HG03460 (cell line): ENCODE measurements around the gene PPP1R9A.

Experiments
- ATAC-seq: cut with Tn5 transposase; IDR thresholded peaks from one replicate; pipeline ENCODE4 v1.9.1; 2021; ENCODE audit not compliant: unreplicated experiment

PPP1R9A gene

DNA sequence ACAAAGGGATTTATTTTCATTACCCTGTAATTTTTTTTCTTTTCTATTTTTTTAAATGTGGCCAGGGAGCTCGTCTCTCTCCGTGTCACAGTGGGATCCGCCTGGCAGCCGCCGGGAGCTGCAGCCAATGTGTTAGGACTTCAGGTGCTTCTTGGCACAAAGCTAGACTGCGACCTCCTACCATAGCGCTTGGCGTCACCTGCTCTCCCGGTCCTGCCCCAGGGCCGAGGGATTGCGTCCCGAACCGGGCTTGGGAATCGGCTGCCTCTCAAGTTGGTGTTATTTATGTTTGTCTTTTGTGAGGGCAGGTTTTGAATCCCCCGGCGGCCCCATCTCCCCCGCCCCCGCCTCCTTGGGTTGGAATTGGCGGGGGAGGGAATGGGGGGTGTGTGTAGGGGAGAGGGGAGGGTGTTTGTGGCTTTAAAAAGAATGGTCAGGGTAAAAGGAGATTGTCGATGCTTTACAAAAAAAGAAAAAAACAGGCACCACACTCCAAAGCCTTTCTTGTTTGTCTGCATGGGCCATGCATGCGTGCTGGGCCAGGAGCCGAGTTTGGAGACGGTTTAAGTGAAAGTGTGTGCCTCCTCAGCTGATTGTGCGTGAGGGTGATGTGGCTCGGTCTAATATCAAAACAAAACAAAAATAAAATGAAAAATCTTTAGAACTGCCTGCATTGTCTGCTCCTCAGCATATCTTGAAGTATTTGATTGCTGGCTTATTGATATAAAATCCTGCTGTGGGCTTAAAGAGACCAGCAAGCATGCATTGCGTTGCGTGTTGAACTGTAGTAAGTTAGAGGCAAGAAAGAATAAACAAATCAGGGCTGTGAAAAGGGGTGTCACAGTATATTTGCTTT, 1.2 kb downstream of the PPP1R9A start:
- no peak for ATAC-seq

DNA sequence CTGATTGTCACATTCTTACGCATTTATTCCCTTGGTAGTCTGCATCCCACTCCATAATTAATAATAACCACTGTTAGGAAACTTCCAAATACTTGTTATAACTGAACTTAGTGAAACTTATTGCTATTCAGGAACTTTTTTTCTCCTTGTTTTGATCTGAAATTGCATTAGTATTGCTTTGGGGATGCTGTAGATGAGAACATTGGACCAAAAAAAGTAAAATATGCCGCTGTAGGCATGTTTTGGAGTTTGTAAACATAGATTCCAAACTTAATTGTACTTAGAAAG, 1.7 kb downstream of the PPP1R9A start:
- ATAC-seq, result no peak

DNA sequence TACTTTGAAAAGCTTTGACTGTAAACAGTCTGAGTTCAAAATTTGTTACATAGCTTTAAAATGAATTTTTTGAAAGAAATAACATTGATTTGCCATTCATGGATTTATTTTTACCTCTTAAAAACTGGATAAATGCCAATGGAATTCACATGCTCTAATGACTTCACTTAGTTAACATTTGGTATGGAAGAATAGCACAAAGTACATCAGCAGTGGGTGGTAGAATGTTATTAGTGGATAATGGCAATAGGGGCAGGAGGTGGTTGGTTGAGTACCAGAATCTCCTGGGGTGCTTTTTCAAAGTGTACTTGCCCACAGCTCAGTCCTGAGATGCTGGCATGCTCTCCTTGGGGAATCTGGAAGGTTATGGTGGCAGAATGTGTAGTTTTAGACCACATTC, 4.7 kb downstream of the PPP1R9A start:
- ATAC-seq, result no peak

DNA sequence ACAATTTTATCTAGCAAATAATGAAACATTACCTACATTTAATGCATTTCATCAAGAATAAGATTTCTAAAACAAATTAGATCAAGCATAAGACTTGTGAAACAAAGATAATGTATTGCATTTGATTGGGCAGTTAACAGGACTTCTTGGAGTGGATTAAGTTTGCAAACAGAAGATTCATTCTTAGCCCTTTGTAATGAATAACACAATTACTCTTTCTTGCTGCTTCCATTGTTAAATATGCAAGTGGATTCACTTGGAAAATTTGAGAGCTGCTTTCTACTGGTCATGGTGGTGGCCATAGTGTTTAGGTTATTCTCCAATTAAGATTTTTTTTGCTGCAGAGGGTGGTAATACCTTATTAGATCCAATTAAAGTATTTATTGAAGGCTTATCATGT, 6.0 kb downstream of the PPP1R9A start:
- no peak for ATAC-seq

DNA sequence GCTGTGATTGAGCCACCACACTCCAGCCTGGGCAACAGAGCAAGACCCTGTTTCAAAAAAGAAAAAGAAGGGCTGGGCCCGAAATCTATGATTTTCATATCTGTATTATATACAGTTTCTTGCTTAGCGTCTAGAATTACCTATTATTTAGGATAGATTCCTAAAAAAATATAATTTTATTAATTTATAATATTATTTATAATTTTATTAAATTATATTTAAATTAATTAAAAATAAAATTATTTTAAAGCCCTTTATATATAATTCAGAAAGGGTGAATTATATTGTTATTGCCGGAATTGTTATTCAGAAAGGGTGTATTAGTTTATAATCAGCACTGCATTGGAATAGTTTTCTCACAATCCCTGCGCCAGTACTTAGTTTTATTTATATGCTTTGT, 14.5 kb downstream of the PPP1R9A start:
- ATAC-seq, result no peak

DNA sequence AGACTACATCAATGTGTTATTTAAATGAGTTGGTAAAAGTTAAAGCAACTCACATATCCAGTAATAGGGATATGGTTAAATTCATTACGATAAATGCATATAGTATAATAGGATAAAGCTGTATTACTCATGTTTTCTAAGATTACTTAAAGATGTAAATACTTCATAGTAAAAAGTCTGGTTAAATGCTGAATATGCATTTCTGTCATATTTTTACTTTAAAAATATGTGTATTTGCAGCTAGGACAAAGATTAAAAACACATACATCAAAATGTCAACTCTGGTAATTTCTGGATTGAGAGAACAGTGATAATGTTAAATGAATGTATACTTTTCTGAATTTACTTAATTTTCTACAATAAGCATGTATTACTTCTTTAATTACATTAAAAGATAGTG, 15.1 kb downstream of the PPP1R9A start:
- no peak for ATAC-seq

DNA sequence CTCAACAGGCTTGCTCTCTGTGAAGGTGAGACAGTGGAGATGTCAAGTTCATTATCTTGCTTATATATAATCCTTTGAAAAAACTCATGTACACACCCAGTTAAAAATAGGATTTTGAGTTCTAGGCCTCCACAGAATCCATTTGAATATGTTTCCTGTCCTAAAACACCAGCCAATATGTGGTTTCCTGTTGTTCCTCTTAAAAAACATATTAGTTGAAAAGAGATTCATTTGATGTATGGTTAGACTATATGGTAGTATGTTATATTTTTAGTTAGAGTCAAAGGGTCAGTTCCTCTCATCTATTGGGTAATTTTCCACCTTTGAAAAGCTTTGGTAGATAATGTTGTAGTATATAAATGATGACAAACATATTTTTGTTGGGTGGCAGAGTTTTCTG, 16.0 kb downstream of the PPP1R9A start:
- no peak for ATAC-seq

DNA sequence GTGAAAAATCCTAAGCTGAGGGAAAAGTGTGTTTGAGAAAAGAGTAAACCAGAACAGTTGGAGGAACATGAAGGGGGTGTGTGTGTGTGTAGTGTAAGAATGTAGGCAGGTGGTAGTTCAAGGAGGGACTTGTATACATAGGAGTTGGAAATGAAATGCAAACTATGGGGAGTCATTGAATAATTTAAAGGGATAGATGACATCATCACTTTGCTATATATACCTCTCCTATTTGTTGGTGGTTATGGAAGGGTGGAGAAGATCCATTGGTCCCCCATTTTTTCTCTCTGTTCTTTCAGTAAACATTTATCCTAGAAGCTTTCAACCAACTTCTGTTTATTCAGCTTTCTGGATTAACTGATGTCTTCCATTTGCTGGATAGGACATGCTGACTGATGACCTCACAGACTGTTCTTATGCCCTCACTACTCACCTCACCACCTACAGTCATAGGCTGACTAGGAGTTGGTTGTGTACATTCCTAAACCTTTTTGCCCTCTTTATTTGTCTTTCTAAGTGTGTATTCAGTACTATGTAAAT, 20.8 kb downstream of the PPP1R9A start:
- ATAC-seq, result no peak

DNA sequence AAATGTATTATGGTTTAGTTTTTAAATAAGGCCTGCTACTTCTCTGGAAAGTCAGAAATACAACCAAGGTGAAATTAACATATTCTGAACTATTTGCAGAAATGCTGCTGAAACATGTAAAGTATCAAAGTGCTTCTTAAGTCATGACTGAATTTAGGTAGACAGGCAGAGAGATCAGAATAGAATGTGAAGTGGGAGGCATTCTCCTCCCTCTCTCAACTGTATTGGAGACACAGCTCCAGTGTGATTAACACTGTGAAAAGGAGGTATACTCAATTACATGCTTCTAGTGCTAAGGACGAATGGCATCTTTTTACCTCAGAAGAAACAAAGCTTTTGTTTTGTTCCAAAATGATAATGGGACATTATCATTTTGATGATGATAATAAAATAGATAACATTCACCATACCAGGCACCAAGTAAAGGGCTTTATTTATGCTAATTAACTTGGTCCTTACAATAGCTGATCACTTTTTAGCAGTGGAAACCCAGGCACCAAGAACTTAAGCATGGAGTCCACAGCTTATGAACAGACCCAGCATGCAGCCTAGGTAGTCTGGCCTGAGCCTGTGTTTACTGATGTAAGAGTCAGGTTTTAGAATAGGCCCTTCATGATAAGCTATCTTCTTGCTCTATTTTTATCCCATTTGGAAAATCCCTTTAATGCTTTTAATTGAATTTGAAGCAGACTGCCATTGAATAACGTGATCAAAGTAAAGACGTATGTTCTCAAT, 26.0 kb downstream of the PPP1R9A start:
- ATAC-seq, result no peak

DNA sequence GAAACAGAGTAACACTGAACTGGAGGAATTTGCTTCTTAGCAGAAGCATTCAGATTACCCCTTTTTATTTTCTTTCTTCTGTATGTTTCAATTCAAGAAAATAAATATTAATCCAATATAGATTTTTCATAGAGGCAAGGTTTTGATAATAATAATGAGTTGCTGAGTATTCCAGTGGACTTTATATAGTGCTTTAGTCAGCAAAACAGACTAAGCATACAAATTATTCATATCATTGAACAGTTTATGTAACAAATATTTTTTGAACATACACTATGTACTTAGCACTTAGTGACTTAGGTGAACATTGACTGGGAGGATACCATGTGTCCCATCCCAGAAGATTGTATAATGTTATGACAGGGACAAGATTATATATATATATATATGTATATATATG, 32.0 kb downstream of the PPP1R9A start:
- ATAC-seq, result no peak

DNA sequence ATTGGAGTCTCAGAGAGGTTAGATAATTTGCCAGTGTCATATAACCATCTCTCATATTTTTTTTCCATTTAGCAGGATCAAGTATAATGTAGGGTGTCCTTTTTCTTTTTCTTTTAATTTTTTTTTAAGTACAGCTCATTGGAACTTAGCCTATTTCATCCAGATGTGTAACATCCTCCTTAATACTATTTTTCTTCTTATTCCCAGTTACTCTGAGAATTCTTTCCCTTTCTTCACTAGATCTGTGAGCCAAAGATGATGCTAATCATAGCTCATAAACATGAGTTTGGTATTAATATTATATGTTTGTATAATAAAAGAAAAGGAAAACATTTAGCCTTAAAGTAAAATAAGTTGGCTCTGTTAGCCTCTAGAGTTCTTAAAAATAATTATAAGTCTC, 32.8 kb downstream of the PPP1R9A start:
- no peak for ATAC-seq

DNA sequence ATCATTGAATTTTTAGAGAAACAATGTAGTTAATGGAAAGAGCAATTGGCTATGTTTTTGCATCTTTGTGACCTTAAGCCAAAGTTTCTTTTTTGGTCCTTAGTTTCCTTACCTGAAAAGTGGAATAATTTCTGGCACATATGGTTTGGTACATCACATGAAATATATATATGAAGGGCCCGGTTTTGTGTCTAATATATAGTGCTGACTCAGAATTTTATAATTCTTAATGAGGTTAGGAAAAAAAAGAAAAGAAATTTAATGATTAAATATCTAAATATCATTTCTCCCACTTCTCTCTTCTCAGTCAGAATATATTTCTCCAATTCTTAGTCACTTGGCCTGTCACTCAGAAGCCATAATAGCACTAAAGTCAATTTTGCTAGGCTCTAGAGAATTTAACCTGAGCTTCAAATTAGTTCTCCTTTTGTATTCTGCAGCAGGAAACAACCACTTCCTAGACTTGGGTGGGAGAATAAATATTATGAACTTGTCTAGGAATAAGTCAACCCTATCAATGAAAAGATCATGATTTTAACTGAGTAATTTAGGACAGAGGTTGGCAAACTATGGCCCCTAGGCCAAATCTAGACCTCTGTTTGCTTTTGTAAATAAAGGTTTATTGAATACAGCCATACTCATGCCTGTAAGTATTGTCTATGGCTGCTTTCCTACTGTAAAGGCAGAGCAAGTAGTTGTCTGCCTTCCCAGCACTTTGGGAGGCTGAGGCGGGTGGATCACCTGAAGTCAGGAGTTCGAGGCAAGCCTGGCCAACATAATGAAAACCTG, 34.6 kb downstream of the PPP1R9A start:
- no peak for ATAC-seq

DNA sequence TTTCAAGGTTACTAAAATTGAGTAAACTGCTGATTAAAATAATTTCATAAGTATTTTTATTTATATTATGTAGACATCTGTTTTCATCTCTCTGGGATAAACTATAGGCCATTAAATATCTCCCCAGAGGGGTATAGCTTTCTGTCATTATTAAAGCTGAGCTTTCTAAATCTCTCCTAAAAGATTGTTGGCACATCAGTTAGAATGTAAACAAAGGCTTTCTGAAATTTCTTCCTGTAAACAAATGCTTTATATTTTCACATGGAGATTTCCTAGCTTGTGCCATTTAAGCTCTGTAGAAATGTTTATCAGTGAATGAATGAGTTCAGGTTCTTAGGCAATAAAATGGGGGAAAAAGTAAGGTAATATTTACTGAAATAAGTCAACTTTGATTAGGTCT, 35.7 kb downstream of the PPP1R9A start:
- no peak for ATAC-seq

DNA sequence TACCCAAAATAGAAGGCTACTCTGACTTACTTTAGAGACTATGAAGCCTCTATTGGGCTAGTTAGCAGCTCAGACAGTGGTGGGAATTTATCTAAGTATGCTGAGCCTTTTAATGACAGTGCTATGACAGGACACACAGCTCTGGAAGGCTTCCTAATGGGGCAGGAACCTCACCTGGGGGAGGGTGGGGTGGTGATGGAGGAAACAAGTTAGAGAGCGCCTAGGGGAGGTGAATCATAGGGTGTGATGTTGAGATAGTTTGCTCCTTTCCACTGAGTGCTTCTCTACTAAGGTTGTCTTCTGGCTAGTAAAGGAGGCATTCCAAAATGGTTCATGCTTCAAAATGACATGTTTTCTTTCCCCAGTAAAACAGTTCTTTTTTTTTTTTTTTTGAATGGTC, 42.1 kb downstream of the PPP1R9A start:
- no peak for ATAC-seq

DNA sequence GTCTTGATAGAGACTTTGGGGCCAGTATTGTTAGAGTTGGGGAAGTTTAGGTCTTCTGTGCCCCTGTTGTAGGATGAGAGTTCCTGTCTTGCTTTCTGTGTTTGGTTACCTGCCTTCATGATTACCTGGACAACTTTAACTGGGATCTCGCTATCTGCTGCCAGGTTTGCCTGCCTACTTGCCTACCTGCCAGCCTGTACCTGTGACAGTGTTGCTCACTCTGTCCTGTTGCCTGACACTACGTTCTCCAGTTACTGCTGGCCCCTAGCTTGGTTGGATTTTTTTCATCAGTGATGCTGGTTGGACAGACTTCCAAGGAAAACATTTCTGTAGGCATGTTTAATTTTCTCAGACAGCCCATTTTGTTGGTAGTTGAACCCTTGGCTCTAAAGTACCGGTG, 48.4 kb downstream of the PPP1R9A start:
- ATAC-seq, result no peak

DNA sequence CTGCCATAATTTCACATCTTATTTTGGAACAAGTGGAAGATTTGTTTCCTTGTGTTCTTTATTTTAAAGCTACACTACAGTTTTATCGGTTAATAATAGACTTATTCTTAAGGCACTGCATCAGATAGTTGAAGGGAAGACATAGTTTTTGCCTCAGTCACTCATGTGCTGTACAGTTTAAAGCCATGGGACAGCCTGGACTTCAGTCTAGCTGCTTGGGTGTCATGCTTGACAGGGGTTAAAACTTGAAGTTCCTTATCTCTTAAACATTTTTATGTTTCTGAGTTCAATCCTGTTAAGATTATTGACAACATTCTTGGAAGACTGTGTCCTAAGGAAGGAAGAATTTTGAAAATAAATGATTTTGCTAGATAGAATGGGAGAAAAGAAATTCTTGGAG, 49.7 kb downstream of the PPP1R9A start:
- no peak for ATAC-seq

DNA sequence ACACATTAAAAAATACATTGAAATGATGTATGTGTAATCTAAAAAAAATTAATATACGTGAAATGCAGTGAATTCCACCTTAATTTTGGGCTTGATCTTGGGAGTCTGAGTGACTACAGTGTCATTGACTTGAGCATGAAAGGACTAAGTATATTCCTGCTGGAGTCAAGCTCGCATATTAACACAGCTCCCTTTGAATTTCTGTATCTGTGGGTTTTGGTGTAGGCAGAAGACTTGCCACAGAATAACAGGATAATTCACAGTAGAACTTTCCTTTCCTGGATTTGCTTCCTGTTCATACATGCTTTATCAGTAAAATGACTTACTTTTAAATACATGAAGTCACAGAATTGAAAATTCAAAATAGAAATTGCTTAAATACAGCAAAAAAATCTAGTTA, 55.3 kb downstream of the PPP1R9A start:
- no peak for ATAC-seq

DNA sequence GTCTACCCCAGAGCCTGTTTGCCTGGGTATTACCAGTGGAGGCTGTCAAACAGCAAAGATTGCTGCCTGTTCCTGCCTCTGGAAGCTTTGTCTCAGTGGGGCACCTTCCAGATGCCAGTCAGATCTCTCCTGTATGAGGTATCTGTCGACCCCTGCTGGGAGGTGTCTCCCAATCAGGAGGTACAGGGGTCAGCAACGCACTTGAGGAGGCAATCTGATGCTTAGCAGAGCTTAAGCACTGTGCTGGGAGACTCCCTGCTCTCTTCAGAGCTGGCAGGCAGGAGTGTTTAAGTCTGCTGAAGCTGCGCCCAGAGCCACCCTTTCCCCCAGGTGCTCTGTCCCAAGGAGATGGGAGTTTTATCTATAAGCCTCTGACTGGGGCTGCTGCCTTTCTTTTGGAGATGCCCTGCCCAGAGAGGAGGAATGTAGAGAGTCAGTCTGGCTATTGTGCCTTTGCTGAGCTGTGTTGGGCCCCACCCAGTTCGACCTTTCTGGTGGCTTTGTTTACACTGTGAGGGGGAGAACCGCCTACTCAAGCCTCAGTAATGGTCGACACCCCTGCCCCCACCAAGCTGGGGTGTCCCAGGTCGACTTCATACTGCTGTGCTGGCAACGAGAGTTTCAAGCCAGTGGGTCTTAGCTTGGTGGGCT, 62.2 kb downstream of the PPP1R9A start:
- no peak for ATAC-seq

DNA sequence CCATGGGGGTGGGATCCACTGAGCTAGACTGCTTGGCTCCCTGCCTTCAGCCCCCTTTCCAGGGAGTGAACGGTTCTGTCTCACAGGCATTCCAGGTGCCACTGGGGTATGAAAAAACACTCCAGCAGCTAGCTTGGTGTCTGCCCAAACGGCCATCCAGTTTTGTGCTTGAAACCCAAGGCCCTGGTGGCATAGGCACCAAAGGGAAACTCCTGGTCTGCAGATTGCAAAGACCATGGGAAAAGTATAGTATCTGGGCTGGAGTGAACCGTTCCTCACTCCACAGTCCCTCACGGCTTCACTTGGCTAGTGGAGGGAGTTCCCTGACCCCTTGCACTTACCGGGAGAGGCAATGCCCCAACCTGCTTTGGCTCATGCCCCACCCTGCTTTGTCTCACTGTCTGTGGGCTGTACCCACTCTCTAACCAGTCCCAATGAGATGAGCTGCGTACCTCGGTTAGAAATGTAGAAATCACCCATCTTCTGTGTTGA, 62.7 kb downstream of the PPP1R9A start:
- ATAC-seq, result no peak

DNA sequence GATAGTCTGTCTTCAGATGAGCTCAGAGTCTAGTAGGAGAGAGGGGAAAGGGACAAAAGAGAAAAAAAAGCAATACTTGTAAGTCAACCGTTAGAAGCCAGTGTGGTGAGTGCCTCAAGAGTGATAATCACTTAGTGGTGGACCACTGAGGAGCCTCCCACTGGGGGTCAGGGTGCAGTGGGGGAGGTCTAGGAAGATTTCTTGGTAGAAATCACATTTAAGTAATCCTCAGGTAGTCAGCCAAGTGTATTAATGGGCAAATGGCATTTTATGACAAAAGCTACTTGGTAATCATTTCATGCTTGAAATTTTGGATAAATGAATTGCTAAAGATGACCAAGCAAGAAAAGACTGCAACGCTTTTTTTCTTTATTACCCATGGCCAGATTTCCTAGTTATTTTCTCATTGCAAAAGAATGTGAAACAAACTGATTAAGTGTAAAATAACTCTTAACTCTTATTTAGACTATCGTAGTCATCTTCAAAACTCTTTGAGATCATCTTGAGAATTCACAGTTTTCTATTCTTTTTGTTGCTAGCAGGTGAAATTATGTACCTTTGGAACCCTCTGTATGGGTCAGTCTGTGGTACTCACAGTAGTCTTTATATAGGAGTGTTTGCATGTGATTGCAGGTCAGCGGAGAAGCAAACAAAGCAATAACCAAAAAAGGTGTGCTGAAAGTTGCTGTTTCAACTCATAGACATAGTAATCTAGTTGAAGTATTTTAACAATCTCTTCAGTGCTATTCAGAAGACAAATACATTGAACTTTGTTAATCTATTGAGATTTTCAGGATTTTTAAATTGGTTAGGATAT, 63.9 kb downstream of the PPP1R9A start:
- ATAC-seq, result no peak
